HG03558 (cell line): ENCODE data around the gene HSF2BP.
"Not testable (repeated sequence)": the region's sequence is repeated elsewhere in the genome, so short reads cannot be mapped to it uniquely, and the experiment has no call there.

Source experiments
- ATAC-seq: cut with Tn5 transposase; IDR thresholded peaks from one replicate; pipeline ENCODE4 v1.9.1; 2021; ENCODE audit warnings: moderate number of reproducible peaks; ENCODE audit not compliant: unreplicated experiment; ENCODE audit errors: extremely low read depth

The HSF2BP gene

DNA sequence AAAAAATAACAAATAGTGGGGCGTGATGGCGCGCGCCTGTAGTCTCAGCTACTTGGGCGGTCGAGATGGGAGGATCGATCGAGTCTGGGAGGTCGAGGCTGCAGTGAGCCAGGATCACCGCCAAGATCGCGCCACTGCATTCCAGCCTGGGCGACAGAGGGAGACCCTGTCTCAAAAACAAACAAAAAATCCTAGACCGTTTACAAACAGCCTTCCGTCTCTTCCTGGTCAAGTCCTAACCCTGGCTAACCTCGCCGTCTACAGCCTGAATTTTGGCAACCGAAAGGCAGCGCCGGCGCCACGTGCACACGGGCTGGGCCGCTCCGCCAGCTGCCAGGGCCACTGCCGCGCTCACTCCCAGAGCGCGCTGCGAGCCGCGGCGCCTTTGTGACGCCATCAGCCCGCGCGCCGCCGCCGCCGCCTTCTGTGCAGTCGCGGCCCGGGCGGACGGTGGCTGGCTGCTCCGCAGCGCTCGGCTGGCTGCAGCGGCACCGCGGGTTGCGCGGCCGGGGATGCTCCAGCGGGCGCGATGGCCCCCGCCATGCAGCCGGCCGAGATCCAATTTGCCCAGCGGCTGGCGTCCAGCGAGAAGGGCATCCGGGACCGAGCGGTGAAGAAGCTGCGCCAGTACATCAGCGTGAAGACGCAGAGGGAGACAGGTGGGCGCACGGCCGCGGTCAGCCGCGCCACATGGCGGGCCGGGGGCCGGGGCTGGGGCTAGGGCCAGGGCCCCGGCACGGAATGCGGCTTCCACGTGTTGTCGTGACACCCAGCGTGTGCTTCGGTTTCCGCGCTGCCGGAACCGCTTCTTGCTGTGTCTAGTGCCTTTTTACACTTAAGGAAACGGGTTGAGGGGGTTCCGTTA lies at the start of gene HSF2BP, which contains the start of gene RRP1B:
Gene HSF2BP, minus strand, starts transcription at position 353 of the 865 bp plus-strand sequence. CDS start 1,392 bp downstream, outside the sequence.
Gene RRP1B, plus strand, starts transcription at position 425 of the 865 bp plus-strand sequence. Its CDS starts 105 bp downstream, at position 530.
- no peak for ATAC-seq

DNA sequence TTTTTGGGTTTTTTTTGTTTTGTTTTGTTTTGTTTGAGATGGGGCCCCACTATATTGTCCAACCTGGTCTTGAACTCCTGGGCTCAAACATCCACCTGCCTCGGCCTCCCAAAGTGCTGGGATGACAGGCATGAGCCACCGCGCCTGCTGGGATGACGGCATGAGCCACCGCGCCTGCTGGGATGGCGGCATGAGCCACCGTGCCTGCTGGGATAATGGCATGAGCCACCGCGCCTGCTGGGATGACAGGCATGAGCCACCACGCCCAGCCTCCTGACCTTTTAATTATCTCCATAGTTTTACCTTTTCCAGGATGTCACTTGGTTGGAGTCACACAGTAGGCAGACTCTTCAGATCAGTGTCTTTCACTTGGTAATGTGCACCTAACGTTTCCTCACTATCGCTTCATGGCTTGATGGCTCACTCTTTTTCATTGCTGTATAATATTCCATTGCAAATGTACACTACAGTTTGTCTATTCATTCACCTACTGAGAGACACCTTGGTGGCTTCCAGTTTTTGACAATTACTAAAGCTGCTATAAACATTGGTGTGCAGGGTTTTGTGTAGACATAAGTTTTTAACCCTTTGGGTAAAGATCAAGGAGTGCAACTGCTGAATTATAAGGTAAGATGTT lies 49.6 kb upstream of the HSF2BP start:
- no peak for ATAC-seq

GRCh38 chr21:43707462-43707861 lies 48.2 kb upstream of the HSF2BP start:
- no peak for ATAC-seq

DNA sequence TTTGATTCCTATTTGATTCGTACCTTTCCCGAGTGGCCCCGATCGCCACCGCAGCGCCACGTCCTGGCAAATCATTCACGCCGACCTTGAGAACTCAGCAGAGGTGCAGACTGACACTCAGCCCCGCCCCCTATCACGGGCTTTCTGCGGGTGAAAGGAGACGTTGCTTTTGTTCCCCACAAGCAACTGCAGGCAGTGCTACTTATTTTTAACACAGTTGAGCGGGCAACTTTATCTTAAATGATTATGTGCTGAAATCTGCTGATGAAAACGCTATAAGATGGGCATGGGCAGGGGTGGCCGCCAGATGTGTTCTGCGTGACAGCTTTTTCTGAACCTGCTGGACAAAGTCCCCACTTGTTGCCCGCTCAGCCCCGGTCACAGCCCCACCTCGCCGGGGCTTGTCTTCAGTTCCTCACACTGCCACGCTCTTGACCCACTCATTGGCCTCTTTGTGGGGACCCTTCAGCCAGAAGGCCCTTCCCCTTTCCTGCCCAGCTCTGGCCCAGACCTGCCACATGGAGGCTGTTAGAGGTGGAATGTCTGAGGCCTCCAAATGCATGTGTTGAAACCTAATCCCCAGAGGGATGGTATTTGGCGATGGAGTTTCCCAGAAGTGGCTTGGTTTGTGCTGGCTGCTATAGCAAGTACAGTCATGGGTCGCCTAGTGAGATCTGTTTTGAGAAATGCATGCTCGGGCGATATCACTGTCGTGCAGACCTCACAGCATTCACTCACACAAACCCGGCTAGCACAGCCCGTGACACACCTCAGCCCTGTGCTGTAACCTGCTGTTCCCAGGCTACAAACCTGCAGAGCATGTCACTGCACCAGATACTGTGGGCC lies 44.0 kb upstream of the HSF2BP start:
- ATAC-seq: no peak

DNA sequence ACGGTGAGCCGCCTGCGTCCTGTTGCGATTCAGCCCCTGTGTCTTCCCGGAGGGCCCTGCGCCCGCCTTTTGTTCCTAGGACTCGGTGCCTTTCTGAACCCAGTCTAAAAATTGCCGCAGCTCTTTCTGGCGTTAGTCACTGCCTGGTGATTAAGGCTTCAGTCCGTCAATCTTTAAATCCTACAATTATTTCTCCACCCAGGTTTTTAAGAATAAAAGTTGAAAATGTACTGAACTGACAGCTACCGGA lies 43.4 kb upstream of the HSF2BP start:
- no peak for ATAC-seq

DNA sequence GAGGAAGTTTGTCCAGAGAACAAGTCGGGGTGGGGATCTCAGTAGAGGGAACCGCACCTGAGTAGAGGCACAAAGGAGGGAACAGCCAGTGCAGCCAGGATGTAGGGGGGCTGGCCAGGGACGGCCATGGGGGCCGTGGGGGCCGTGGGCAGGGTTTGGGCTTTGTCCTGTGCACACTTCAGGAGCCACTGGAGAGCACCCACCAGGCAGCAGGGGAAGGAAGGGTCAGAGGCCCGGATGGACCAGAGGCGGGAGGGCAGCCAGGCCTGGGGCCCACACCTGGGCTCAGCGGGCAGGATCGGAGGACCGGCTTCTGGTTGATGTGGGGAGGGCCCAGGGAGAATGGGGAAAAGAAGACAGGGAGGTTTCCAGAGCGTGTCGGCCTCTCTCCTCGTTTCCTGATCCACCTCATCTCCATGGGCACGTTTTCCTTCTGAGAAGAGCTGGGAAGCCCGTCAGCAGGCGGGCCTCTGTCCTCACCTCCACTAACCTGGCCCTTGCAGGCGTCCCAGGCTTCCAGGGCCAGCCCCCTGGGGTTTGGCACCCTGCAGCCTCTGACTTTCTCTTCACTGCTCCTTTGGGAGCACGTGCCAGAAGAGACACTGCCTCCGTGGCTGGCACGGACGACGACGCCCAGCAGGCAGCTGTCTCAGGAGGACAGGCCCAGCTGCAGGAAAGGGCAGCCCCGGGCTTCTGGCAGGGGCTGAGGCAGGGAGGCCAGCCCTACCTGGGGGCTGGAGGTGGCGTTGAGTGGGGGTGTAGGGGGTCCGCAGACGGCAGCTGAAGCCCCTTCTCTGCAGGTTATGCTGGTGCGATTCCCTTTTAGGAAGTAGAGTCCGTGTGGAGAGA lies 42.9 kb upstream of the HSF2BP start:
- no peak for ATAC-seq

GRCh38 chr21:43699933-43700599 lies 40.8 kb upstream of the HSF2BP start:
- no peak for ATAC-seq

DNA sequence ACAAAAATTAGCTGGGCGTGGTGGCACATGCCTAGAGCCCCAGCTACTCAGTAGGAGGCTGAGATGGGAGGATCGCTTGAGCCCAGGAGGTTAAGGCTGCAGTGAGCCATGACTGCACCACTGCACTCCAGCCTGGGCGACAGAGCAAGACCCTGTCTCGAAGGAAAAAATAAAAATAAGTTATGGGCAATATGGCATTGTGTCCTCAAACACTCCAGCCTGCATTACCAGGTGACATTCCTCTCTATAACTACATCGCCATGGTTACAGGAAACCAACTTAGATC lies 40.1 kb upstream of the HSF2BP start:
- ATAC-seq: not testable (repeated sequence)

DNA sequence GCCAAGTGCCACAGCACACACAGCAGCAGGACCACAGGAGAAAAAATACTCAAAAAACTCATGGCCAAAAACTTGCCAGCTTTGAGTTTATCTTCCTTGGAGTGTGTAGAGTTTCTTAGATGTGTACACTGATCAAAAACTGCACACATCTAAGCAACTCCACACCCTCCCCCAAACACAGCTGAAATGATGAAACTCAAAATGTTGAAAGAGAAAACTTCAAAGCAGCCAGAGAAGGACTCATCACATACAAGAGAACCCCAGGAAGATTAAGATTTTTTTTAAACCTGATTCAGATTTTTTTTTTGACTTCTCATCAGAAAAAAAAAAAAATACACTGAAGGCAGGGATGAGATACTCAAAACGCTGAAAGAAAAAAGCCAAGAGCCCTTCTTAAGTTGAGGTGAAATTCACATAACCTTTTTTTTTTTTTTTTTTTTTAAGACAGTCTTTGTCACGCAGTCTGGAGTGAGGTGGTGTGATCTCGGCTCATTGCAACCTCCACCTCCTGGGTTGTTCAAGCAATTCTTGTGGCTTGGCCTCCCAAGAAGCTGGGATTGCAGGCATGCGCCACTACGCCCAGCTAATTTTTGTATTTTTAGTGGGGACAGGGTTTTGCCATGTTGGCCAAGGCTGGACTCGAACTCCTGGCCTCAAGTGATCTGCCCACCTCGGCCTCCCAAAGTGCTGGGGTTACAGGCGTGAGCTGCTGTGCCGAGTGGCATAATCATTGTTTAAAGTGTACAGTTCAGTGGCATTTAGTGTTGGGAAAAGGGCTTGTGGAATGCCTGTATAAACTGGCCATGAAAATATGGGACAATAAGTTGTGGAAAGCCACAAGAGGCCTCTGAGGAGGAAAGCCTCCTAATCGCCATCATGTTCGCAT lies 38.7 kb upstream of the HSF2BP start:
- ATAC-seq: no peak

DNA sequence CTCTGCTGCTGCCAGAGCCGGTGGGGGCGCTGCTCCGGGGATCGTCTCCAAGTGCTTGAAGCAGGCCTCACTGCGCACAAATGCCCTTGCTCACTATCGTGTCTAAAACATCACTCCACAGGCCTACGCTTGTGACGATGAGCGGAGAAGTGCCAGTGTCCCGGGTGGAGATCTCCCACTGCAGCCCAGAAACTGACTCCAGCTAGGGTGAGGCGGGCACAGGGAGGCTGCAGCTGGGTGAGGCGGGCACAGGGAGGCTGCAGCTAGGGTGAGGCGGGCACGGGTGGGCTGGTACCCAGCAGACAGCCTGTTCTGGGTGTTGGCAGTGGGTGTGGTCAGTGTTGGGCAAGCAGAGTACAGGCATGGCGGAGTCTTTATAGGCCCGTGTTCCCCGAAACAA lies 36.9 kb upstream of the HSF2BP start:
- ATAC-seq: no peak

GRCh38 chr21:43694437-43695079 lies 35.3 kb upstream of the HSF2BP start:
- ATAC-seq: no peak

DNA sequence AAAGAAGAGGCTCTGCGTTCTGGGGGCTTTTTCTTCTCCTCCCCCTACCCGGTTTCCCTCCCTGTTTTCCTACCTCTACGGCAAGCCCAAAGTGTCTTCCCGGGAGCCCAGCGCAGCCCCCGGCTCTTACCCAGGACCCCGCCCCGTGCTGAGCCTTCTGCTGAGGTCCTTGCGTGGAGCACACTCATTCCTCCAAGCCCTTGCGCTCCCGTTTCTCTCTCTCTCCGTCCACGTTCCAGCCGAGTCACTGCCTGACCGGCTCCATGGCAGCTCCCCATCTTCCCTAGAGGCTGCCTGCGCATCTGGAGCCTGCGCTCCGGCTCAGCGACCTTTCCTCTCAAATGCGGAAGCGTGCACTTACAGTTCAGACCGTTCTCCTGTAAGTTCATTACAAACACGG lies 34.7 kb upstream of the HSF2BP start:
- no peak for ATAC-seq

DNA sequence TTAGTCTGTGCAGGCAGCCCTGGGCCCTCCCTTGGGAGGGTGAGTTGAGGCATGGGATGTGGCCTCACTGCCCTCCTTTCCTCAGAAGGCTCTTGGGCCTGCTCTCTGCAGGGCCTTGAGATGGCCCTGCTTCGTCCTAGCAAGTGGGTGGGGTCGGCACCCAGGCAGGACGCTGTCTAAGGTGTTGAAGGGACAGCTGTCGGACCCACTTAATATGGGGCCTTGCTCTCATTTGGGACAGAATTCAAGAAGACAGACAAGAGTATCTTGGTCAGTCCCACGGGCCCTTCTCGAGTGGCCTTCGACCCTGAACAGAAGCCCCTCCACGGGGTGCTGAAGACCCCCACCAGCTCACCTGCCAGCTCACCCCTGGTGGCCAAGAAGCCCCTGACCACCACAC lies 33.7 kb upstream of the HSF2BP start:
- no peak for ATAC-seq

DNA sequence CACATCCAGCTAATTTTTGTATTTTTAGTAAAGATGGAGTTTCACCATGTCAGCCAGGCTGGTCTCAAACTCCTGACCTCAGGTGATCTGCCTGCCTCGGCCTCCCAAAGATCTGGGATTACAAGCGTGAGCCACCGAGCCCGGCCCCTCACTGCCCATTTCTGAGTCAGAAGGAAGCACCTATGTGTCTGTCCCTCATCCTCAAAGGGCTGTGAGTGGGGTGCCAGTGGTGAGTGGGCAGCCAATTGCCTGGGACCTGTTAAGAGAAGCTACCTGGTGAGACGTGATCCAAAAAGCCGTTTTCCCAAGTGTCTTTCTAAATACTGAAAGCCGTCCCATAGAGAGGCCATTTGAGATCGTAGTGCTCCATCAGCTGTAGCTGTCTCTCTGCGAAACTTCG lies 32.5 kb upstream of the HSF2BP start:
- ATAC-seq: no peak

DNA sequence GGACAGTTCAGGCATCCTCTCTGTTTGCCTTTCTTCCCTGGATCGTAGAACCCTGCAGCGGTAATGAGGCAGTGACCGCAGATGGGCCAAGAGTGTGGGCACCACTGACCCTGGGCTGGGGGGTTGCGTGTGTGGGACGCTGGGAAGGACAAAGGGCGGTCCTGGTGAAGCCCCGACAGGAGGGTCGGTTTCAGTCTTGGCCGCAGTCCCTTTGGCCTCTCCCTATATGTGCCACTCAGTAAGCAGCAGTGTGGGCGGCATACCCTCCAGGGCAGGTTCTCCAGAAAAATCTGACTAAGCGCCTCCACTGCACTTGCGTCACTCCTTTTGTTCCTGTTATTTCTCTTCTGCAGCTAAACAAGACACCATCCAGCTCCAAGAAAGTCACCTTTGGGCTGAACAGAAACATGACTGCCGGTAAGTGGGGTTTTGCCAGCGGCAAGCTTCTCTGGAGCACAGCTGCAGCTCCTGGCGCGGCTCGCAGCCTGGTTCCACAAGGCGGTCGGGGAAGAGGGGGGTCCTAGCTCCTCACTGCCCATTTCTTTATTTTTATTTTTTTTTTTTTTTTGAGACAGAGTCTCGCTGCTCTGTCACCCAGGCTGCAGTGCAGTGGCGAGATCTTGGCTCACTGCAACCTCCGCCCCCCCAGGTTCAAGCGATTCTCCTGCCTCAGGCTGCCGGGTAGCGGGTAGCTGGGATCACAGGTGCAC lies 32.0 kb upstream of the HSF2BP start:
- no peak for ATAC-seq

DNA sequence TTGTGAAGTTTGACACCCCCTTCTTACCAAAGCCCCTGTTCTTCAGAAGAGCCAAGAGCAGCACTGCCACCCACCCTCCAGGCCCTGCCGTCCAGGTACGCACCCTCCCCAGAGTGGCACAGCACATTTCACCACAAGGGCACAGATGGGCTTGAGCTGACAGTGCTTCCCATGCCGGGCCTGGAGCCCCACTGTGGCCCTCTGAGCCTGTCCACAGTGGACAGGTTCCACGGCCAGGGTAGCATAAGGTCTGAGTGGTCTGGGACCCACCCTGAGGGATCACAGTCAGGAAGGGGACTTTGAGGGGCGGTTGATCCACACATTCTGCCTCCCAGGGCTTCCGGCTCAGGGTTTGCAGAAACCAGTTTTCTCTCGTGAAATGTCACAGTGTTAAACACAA lies 31.1 kb upstream of the HSF2BP start:
- no peak for ATAC-seq

DNA sequence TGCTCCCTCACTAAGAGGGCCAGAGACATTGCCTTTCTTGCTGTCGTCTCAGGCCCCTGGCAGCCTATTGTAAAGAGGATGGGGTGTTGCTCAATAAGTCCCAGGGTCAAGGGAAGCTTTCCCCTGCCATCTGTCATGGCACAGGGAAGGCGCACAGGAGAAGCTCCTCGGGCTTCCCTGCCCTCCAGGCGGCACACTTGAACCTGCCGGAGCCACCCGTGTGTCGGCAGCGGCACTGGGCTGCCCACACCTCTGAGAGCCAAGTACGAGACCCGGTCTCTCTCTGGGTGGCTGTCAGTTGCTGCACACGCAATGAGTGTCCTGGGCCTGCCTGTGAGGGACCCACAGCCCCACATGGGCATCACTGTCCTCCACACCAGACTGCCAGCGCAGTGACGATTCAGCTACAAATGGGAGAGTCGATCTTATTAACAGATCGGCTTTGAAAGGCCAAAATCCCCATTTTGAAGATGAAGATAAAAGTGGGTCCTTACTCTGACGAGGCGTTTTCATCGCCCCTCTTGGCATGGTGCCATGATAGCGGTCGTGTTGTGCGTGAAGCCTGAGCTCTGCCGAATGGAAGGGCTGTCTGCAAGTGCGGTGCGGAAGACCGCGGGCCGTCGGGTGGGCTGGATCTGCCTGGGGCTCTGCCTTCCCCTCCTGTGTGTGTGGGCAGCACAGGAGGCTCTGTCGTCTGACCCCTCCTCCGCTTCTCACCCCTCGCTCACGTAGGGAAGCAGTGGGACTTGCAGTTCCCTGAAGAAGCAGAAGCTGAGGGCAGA lies 30.5 kb upstream of the HSF2BP start:
- no peak for ATAC-seq
